Breast epithelium (tissue), 4 donors: ENCODE measurements around the gene ITIH2. TPM values are rescaled to one million over a fixed set of nuclear protein-coding genes. Genes with fewer than 3 reads are reported as not detected.

Experiments used
- DNase-seq, 2 donors: peaks; one replicate each; pipeline ENCODE4 v3.0.0-alpha.2; 2019; ENCODE audit warnings: low spot score in 2 of 2
- H3K27ac ChIP-seq, 2 donors: fragments of 200-600 bp; sonication (generic) in 1 of 2; one replicate each; pipeline ENCODE4 v1.5.1; 2016 to 2019; ENCODE audit warnings: mild to moderate bottlenecking in 1 of 2
- H3K27me3 ChIP-seq, 2 donors: fragments of 200-600 bp; sonication (generic) in 1 of 2; one replicate each; pipeline versions ENCODE4 v1.5.1 to v1.6.0; 2017 to 2019; ENCODE audit warnings: control low read depth in 1 of 2, mild to moderate bottlenecking in 1 of 2
- H3K36me3 ChIP-seq: fragments of 200-600 bp; one replicate; pipeline ENCODE4 v1.5.1; 2019
- H3K4me1 ChIP-seq, 2 donors: fragments of 200-600 bp; sonication (generic); one replicate each; pipeline ENCODE4 v1.5.1; 2016 to 2019; ENCODE audit warnings: control low read depth in 1 of 2
- H3K4me3 ChIP-seq, 3 donors: fragments of 200-600 bp; sonication (generic); 1 replicate in 2 of 3; 2 replicates in 1 of 3; pipeline ENCODE4 v1.5.1; 2016 to 2019; ENCODE audit warnings: mild to moderate bottlenecking in 3 of 3, moderate library complexity in 2 of 3
- H3K9me3 ChIP-seq, 2 donors: fragments of 200-600 bp; sonication (generic) in 1 of 2; one replicate each; pipeline ENCODE4 v1.5.1; 2016 to 2019; ENCODE audit warnings: control low read depth in 1 of 2
- POLR2A ChIP-seq: fragments of 450-650 bp; IDR thresholded peaks from one replicate; pipeline ENCODE4 v1.6.1; 2016; ENCODE audit warnings: antibody characterized with exemption, mild to moderate bottlenecking, moderate library complexity
- POLR2AphosphoS5 ChIP-seq, 3 donors: sonication (generic); formaldehyde crosslinking; IDR thresholded peaks; one replicate each; pipeline ENCODE4 v1.6.1; 2017; ENCODE audit warnings: antibody characterized with exemption in 3 of 3
- intact Hi-C: fragments of 100-400 bp; cut with DNase I; formaldehyde crosslinking; loops from one replicate; pipeline ENCODE4 v1.15.1; 2023; ENCODE audit warnings: low total_unique reads
- total RNA-seq, 3 donors: library from RNA; depleted of rRNA; stranded (reverse); fragments of >200 nt; gene quantifications; one replicate each; pipeline ENCODE4 v1.1.0, GENCODE V29; 2016
- TF ChIP-seq, protein P1 (sequence below), 3 donors: fragments of 450-650 bp; IDR thresholded peaks; one replicate each; pipeline ENCODE4 v1.5.1; 2016 to 2017; ENCODE audit warnings: antibody characterized with exemption in 3 of 3, mild to moderate bottlenecking in 3 of 3, moderate library complexity in 3 of 3

ITIH2 gene
- total RNA-seq, 3 donors from 2014 or later = 0.73 to 2.0 TPM; not detected in 1

DNA sequence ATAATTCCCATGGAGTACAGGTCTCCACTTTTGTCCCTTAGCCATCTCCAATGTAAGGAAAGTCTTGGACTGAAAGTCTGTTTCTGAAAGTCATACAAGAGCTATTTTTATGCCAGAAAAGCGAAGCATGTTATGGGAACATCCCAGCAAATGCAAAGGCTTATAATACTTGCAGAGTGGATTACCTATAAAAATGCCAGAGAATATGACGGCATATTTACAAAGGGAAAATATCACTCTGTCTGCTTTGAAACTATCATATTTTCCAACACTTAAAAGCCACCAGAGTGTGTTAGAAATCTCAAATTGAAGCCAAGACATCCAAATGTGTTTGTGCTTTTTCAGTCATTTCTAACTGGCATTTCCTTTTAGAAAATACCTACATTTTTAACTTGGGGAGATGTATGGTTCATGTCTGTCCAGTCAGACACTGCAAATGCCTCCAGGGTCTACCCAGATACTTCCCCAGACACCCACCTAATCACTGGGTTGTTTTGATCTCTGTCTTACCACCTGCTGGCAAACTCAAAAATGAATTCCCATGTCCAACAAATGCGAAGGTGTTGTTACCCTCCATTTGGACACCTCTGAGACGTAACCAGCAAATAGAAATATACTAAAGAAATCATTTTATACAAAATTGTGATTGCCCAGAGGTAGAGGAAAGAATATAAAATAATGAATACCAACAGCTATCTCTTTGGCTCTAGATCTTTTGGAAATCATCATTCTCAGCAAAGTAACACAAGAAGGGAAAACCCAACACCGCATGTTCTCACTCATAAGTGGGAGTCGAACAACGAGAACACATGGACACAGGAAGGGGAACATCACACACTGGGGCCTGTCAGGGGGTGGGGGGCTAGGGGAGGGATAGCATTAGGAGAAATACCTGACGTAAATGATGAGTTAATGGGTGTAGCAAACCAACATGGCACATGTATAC is 1.2 kb downstream of the ITIH2 start:
- Histone ChIP-seq H3K4me1 (no peaks in the 10 kb centered on the region), H3K27me3 (no peaks in the 10 kb centered on the region), H3K4me3 (no peak overlapping the region), H3K27ac (no peak overlapping the region), H3K9me3 (no peaks in the 10 kb centered on the region), H3K36me3 (no peaks in the 10 kb centered on the region)
- TF ChIP-seq POLR2A (no peak), POLR2AphosphoS5 (IDR thresholded peaks at IDR 0.05) (no peak)
- TF ChIP-seq, protein P1, sequence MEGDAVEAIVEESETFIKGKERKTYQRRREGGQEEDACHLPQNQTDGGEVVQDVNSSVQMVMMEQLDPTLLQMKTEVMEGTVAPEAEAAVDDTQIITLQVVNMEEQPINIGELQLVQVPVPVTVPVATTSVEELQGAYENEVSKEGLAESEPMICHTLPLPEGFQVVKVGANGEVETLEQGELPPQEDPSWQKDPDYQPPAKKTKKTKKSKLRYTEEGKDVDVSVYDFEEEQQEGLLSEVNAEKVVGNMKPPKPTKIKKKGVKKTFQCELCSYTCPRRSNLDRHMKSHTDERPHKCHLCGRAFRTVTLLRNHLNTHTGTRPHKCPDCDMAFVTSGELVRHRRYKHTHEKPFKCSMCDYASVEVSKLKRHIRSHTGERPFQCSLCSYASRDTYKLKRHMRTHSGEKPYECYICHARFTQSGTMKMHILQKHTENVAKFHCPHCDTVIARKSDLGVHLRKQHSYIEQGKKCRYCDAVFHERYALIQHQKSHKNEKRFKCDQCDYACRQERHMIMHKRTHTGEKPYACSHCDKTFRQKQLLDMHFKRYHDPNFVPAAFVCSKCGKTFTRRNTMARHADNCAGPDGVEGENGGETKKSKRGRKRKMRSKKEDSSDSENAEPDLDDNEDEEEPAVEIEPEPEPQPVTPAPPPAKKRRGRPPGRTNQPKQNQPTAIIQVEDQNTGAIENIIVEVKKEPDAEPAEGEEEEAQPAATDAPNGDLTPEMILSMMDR (IDR thresholded peaks at IDR 0.05) = no peak
- DNase-seq = no peak
- intact Hi-C loops = no loop called here

DNA sequence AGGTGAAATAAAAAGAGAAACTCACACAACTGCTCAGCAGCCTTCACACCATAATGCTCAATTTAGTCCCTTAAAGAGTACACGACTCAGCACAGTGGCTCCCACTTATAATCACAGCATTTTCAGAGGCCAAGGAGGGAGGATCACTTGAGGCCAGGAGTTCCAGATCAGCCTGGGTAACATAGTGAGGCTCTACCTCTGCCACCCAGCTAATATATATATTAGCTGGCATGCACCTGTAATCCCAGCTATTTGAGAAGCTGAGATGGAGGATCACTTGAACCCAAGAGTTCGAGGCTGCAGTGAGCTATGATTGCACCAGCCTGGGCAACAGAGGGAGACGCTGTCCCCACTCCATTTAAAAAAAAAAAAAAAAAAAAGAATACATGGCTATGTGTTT is 2.2 kb downstream of the ITIH2 start:
- no peak overlapping the region for H3K4me3 ChIP-seq
- no peaks in the 10 kb centered on the region for H3K27me3 ChIP-seq
- H3K36me3 ChIP-seq = no peaks in the 10 kb centered on the region
- DNase-seq = no peak
- intact Hi-C loops = no loop called here
- H3K4me1 ChIP-seq = no peaks in the 10 kb centered on the region
- no peak for TF ChIP-seq POLR2A
- TF ChIP-seq POLR2AphosphoS5 (IDR thresholded peaks at IDR 0.05) = no peak
- TF ChIP-seq, protein P1 (IDR thresholded peaks at IDR 0.05) = no peak
- no peak overlapping the region for H3K27ac ChIP-seq
- no peaks in the 10 kb centered on the region for H3K9me3 ChIP-seq

DNA sequence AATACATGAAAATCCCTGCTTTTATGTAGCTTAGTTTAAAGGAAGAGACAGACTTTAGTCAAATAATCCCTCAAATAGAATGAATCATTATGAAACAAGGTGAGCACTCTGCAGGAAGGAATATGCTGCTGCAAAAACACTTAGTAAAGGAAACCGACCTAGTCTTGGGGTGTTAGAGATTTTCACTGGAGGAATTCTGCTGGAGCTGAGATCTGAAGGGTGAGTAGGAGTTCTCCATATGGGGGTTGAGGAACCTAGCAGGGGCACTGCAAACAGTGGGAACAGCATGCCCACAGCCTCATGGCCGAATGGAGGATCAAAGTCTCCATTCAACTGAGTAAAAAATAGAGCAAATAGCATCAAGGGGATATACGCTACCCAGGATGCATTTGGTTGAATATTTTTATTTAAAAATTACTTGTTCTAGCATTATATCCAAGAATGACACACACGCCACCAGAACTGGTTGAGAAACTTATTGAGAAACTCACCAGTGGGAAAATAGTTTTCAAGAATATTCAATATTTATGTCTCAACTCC is 3.5 kb downstream of the ITIH2 start:
- Histone ChIP-seq H3K27me3 (no peaks in the 10 kb centered on the region), H3K9me3 (no peaks in the 10 kb centered on the region), H3K36me3 (no peaks in the 10 kb centered on the region), H3K4me3 (no peak overlapping the region), H3K4me1 (no peaks in the 10 kb centered on the region), H3K27ac (no peak overlapping the region)
- no peak for DNase-seq
- intact Hi-C loops = no loop called here
- TF ChIP-seq POLR2A = no peak
- TF ChIP-seq, protein P1 (IDR thresholded peaks at IDR 0.05) = no peak
- TF ChIP-seq POLR2AphosphoS5 (IDR thresholded peaks at IDR 0.05) = no peak

DNA sequence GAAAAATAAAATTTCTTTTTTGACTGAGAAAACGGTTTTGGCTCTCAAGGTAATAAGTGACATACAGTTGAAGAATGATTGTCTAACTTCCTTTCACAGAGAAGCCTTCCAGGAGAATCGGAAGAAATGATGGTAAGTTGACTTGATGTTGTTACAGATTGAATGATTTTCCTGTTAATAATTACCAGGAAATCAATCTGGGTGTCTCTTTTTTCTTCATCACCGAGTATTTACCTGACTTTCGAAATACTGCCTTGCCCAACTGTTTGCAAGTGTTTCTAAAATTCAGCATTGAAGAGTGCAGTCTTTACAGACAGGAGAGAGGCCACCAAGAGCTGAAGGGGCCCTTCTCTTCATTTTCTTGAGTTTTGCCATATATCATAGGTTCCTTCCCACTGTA is 4.0 kb downstream of the ITIH2 start:
- no peaks in the 10 kb centered on the region for H3K27me3 ChIP-seq
- no peak for DNase-seq
- H3K9me3 ChIP-seq = no peaks in the 10 kb centered on the region
- H3K27ac ChIP-seq = no peak overlapping the region
- intact Hi-C loops = no loop called here
- H3K4me1 ChIP-seq = no peaks in the 10 kb centered on the region
- TF ChIP-seq POLR2AphosphoS5 (IDR thresholded peaks at IDR 0.05) (no peak), POLR2A (no peak)
- TF ChIP-seq, protein P1 (IDR thresholded peaks at IDR 0.05) = no peak
- H3K4me3 ChIP-seq = no peak overlapping the region
- H3K36me3 ChIP-seq = no peaks in the 10 kb centered on the region
